Thoracic aorta (tissue), 2 donors: ENCODE data around the gene EFHC1. TPM values are rescaled to one million over a fixed set of nuclear protein-coding genes. Genes with fewer than 3 reads are reported as not detected.

Experiments
- ATAC-seq: fragments of 150-250 bp; one replicate; pipeline ENCODE4 v1.8.0; 2017; ENCODE audit warnings: low read depth; ENCODE audit not compliant: insufficient number of reproducible peaks, low FRiP score
- DNase-seq: peaks from one replicate; pipeline ENCODE4 v3.0.0-alpha.2; 2020; ENCODE audit warnings: low spot score
- H3K27ac ChIP-seq, 2 donors: fragments of 200-600 bp; sonication (generic); 1 replicate in 1 of 2; 2 replicates in 1 of 2; pipeline ENCODE4 v1.5.1; 2016; ENCODE audit warnings: mild to moderate bottlenecking in 2 of 2, moderate library complexity in 2 of 2
- H3K27me3 ChIP-seq: fragments of 200-600 bp; sonication (generic); replicated peaks from 2 replicates; pipeline ENCODE4 v1.6.0; 2016; ENCODE audit warnings: mild to moderate bottlenecking; ENCODE audit not compliant: insufficient read depth
- H3K36me3 ChIP-seq: fragments of 200-600 bp; sonication (generic); one replicate; pipeline ENCODE4 v1.5.1; 2016
- H3K4me1 ChIP-seq, 2 donors: fragments of 200-600 bp; sonication (generic); 1 replicate in 1 of 2; 2 replicates in 1 of 2; pipeline versions ENCODE4 v1.5.1 to v1.6.0; 2016; ENCODE audit warnings: low read depth in 2 of 2, mild to moderate bottlenecking in 1 of 2; ENCODE audit not compliant: control insufficient read depth in 1 of 2
- H3K4me3 ChIP-seq: fragments of 200-600 bp; sonication (generic); 2 replicates; pipeline ENCODE4 v1.5.1; 2016; ENCODE audit warnings: mild to moderate bottlenecking
- H3K9me3 ChIP-seq: fragments of 200-600 bp; sonication (generic); 2 replicates; pipeline ENCODE4 v1.5.1; 2016
- total RNA-seq, 2 donors: library from RNA; depleted of rRNA; stranded (reverse); fragments of >200 nt; gene quantifications; one replicate each; pipeline versions ENCODE4 v1.1.0 to v1.2.3, GENCODE V29; 2016
- TF ChIP-seq, protein P1 (sequence below): fragments of 200-600 bp; sonication (generic); IDR thresholded peaks from one replicate; pipeline ENCODE4 v1.5.1; 2019; ENCODE audit warnings: antibody characterized with exemption

EFHC1 gene
- total RNA-seq = 10 to 100 TPM; 13.5 to 14.9 TPM

DNA sequence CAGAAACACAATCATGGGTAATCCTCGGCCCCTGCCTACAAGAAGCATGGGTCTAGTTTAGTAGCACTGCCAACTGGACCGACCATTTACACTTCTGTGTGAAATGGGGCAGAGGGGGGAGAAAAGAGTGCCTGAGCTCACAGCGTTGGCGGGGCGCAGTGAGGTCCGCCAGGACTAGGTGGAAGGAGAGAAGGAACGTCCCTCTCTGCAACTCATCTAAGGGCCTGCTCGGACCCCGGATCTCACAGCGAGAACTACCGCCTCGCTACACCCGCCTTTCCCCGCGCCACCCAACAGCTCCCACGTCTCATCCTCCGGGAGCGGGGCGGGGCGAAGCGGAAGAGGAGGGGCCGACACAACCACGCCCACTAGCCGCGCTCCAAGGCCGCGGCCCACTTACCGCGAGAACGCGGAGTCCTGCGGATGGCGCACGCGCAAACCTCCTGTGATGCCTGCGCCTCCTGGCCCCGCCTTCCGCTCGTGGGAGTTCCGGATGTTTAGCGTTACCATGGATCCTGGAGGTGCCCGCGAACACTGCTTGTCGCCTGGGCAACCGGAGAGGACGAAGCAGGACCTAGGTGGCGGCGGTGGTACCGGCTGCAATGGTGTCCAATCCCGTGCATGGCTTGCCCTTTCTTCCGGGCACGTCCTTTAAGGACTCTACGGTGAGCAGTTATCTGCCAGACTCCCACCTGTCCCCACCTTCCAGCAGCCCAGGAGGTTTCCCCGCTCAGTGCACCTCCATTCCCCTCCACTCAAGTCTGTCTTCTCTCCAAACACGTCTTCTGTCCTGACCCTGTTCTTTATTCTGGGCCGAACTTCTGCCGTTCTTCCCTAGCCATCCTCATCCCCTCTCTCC, at the start of gene EFHC1:
TSS of gene EFHC1 (plus strand) at position 534 of the 859 bp plus-strand sequence. CDS start at position 603, 69 bp downstream.
- Histone ChIP-seq H3K27ac (peak within 1 kb of the TSS; percentile 76 to 83), H3K4me3 (peak within 1 kb of the TSS; percentile 84), H3K27me3 (no peaks in the 10 kb centered on the region), H3K4me1 (peaks cover 4 to 46% of the 10 kb centered on the region in 2 donors), H3K36me3 (no peaks in the 10 kb centered on the region), H3K9me3 (no peaks in the 10 kb centered on the region)
- TF ChIP-seq, protein P1, sequence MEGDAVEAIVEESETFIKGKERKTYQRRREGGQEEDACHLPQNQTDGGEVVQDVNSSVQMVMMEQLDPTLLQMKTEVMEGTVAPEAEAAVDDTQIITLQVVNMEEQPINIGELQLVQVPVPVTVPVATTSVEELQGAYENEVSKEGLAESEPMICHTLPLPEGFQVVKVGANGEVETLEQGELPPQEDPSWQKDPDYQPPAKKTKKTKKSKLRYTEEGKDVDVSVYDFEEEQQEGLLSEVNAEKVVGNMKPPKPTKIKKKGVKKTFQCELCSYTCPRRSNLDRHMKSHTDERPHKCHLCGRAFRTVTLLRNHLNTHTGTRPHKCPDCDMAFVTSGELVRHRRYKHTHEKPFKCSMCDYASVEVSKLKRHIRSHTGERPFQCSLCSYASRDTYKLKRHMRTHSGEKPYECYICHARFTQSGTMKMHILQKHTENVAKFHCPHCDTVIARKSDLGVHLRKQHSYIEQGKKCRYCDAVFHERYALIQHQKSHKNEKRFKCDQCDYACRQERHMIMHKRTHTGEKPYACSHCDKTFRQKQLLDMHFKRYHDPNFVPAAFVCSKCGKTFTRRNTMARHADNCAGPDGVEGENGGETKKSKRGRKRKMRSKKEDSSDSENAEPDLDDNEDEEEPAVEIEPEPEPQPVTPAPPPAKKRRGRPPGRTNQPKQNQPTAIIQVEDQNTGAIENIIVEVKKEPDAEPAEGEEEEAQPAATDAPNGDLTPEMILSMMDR = no peak
- ATAC-seq = peak; percentile 87
- DNase-seq = peak; percentile 96

GRCh38 chr6:52371656-52372191, 48.4 kb upstream of the EFHC1 start:
- H3K36me3 ChIP-seq = no peaks in the 10 kb centered on the region
- no peaks in the 10 kb centered on the region for H3K4me1 ChIP-seq
- H3K27ac ChIP-seq = no peak overlapping the region
- no peak for DNase-seq
- H3K27me3 ChIP-seq = no peaks in the 10 kb centered on the region
- no peak for ATAC-seq
- no peaks in the 10 kb centered on the region for H3K9me3 ChIP-seq
- no peak overlapping the region for H3K4me3 ChIP-seq
- TF ChIP-seq, protein P1 = no peak

DNA sequence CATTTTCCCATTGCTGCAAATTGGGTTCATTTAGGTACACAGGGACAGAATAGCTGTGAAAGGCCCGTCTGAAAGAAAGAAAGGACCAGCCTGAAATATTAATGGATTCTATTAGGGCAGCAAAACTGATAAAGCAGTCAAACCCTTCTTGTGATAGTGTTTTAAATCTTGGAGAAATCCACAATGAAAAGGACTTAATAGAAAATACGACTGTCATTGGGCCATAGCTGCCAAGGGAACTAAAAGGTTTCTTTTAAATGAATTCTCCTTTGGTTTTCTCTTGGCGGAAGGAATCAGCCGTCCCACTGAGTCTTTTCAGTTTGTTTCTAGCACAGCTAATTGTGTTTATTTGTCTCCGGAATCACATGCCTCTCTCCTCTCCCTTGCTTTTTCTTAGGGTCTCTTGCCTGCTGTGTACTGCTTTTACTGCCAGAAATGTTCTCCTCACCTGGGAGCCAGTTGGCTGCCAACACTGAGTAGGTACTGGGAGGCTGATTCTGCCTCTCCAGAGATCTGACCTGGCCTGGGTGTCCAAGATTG, 46.9 kb upstream of the EFHC1 start:
- Histone ChIP-seq H3K27ac (no peak overlapping the region), H3K4me3 (no peak overlapping the region), H3K27me3 (no peaks in the 10 kb centered on the region), H3K4me1 (no peaks in the 10 kb centered on the region), H3K36me3 (no peaks in the 10 kb centered on the region), H3K9me3 (no peaks in the 10 kb centered on the region)
- no peak for DNase-seq
- ATAC-seq = no peak
- TF ChIP-seq, protein P1 = no peak

DNA sequence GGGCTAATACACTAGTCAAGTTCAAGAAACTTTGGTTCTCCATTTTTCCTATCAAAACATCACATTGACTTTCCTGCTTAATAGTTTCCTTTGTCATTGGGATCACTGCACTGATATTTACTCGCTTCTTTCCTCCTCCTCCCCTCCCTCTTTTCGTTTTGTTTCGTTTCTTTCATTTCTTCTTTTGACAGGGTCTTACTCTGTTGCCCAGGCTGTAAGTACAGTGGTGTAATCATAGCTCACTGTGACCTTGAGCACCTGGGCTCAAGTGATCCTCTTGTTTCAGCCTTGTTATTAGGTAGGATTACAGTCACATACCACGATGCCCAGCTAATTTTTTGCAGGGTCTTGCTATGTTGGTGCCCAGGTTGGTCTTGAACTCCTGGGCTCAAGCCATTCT, 45.9 kb upstream of the EFHC1 start:
- no peaks in the 10 kb centered on the region for H3K9me3 ChIP-seq
- H3K36me3 ChIP-seq = no peaks in the 10 kb centered on the region
- no peak for DNase-seq
- no peak overlapping the region for H3K4me3 ChIP-seq
- no peak overlapping the region for H3K27ac ChIP-seq
- no peaks in the 10 kb centered on the region for H3K27me3 ChIP-seq
- H3K4me1 ChIP-seq = no peaks in the 10 kb centered on the region
- TF ChIP-seq, protein P1 = no peak
- ATAC-seq = no peak

GRCh38 chr6:52375780-52376556, 44.2 kb upstream of the EFHC1 start:
- Histone ChIP-seq H3K9me3 (no peaks in the 10 kb centered on the region), H3K4me3 (no peak overlapping the region), H3K27me3 (no peaks in the 10 kb centered on the region), H3K27ac (no peak overlapping the region), H3K4me1 (no peaks in the 10 kb centered on the region), H3K36me3 (no peaks in the 10 kb centered on the region)
- TF ChIP-seq, protein P1 = no peak
- ATAC-seq (no peak), DNase-seq (no peak)
